K562 (cell line): ENCODE results near the gene PLCB3. TPM values are rescaled to one million over a fixed set of nuclear protein-coding genes. Genes with fewer than 3 reads are reported as not detected.

Source experiments
- ATF7 ChIP-seq: fragments of 450-650 bp; IDR thresholded peaks from 2 replicates; pipeline ENCODE4 v1.7.1; 2014; ENCODE audit warnings: mild to moderate bottlenecking, moderate library complexity
- BCL6 ChIP-seq: fragments of 250-450 bp; sonication (Bioruptor Pico); IDR thresholded peaks from 2 replicates; pipeline ENCODE4 v1.4.0; 2020
- BRF1 ChIP-seq: IDR thresholded peaks from 3 replicates; pipeline ENCODE4 v1.6.1; 2011; ENCODE audit warnings: borderline replicate concordance, mild to moderate bottlenecking; ENCODE audit not compliant: insufficient read length; ENCODE audit errors: extremely low read depth
- E2F3 ChIP-seq: fragments of 250-450 bp; sonication (Bioruptor Pico); IDR thresholded peaks from 2 replicates; pipeline ENCODE4 v1.4.0; 2020; ENCODE audit warnings: mild to moderate bottlenecking
- FOXJ3 ChIP-seq: sonication (generic); formaldehyde crosslinking; IDR thresholded peaks from 2 replicates; pipeline ENCODE4 v1.4.0; 2020; ENCODE audit warnings: mild to moderate bottlenecking, missing genetic modification reagents
- HDAC1 ChIP-seq, 2 experiments: fragments of 450-650 bp; IDR thresholded peaks; 2 replicates each; pipeline ENCODE4 v1.6.1; 2016 to 2017; ENCODE audit warnings: inconsistent platforms in 1 of 2, mild to moderate bottlenecking in 1 of 2, moderate library complexity in 1 of 2
- KLF10 ChIP-seq: fragments of 250-450 bp; sonication (Bioruptor Pico); IDR thresholded peaks from 2 replicates; pipeline ENCODE4 v1.6.1; 2021; ENCODE audit warnings: matching md5 sums
- PURB ChIP-seq: sonication (generic); formaldehyde crosslinking; IDR thresholded peaks from 2 replicates; pipeline ENCODE4 v1.9.0; 2021; ENCODE audit warnings: low read depth, mild to moderate bottlenecking, missing genetic modification reagents
- SETDB1 ChIP-seq: IDR thresholded peaks from one replicate; pipeline ENCODE4 v1.6.1; 2012; ENCODE audit warnings: low read length, control low read depth, inconsistent platforms
- SOX6 ChIP-seq: fragments of 450-650 bp; IDR thresholded peaks from 2 replicates; pipeline ENCODE4 v1.6.1; 2014; ENCODE audit warnings: mild to moderate bottlenecking
- ZNF324 ChIP-seq: fragments of 250-450 bp; sonication (Bioruptor Pico); IDR thresholded peaks from 2 replicates; pipeline ENCODE4 v1.4.0; 2020; ENCODE audit warnings: mild to moderate bottlenecking
- polyA plus RNA-seq, 8 experiments: library from polyadenylated mRNA; depleted of rRNA in 4 of 8; stranded (reverse) in 5 of 8; unstranded in 3 of 8; fragments of >200 nt; fragmentation: Nextera tagmentation in 2 of 8; fragmentation: Illumina TruSeq in 1 of 8; extraction: Ambion mirVana in 2 of 8; extraction: Trizol in 1 of 8; gene quantifications; 2 replicates each; pipeline versions ENCODE4 v1.2.1 to v1.2.3, GENCODE V29; 2011 to 2014; ENCODE audit warnings: inconsistent platforms in 1 of 8, missing spikeins in 1 of 8
- total RNA-seq, 7 experiments: library from RNA; depleted of rRNA in 6 of 7; stranded (reverse); fragments of >200 nt in 6 of 7; fragmentation: Illumina TruSeq in 2 of 7; extraction: Trizol in 2 of 7; gene quantifications; 2 replicates each; pipeline versions ENCODE4 v1.2.1 to v1.2.3, GENCODE V29; 2011 to 2021; ENCODE audit warnings: low replicate concordance in 1 of 7
- TF ChIP-seq, protein P1 (sequence below), 2 experiments: fragments of 250-450 bp in 1 of 2; fragments of 450-650 bp in 1 of 2; sonication (Bioruptor Pico) in 1 of 2; IDR thresholded peaks; 2 replicates each; pipeline versions ENCODE4 v1.6.1 to v1.8.0; 2016 to 2021; ENCODE audit warnings: mild to moderate bottlenecking in 2 of 2, moderate library complexity in 2 of 2, missing compliant biosample characterization in 1 of 2, missing genetic modification characterization in 1 of 2
- TF ChIP-seq, protein P2 (sequence below): fragments of 200-800 bp; sonication (Bioruptor generic); IDR thresholded peaks from 2 replicates; pipeline ENCODE4 v1.6.1; 2017; ENCODE audit warnings: missing genetic modification characterization, missing compliant biosample characterization
- TF ChIP-seq, protein P3 (sequence below), 2 experiments: IDR thresholded peaks in 1 of 2; conservative IDR thresholded peaks in 1 of 2; 2 replicates each; pipeline ENCODE4 v1.6.1; 2016; ENCODE audit warnings: low read depth in 2 of 2, mild to moderate bottlenecking in 1 of 2, missing compliant biosample characterization in 1 of 2, missing genetic modification characterization in 1 of 2, moderate library complexity in 1 of 2

The PLCB3 gene
- total and polyA plus RNA-seq, 9 of the 15 experiments (the other 6 are each of a cell fraction or from before 2014, with no cell fraction given): 0.31 to 44.8 (median 14.6) TPM

DNA sequence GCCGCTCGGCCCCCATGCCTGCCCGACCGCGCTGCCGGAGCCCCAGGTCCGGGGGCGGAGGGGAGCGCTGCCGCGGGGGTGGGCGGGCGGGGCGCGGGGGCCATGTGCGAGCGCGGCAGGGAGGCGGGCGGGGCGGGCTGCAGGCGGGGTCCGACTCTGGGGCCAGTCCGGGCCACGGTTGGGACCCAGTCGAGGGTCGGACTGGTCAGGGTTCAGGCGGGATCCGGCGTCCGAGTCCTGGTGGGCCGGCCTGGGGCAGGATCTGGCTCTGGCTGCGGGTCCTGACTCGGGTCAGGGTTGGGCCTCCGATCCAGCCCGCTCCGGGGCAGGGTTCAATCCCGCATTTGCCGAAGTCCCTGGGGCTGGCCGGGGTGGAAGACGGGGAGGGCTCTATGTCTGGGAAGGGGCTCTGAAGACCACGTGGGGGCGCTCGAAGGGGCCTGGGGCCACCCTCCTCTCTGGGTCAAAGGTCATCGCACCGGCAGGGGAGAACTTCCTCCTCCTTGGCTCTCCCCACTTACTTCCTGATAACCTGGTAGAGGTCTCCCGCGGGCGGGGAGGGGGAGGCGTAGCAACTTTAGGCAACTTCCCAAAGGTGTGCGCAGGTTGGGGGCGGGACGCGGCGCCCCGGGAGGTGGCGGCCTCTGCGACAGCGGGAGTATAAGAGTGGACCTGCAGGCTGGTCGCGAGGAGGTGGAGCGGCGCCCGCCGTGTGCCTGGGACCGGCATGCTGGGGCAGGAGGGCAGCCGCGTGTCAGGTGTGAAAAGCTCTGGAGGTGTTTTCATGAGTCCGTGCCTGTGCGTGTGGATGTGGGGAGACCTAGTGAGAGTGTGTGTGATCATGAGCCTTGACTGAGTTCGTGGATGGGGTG lies 54.6 kb downstream of the PLCB3 start (continued):
- TF ChIP-seq, protein P1, sequence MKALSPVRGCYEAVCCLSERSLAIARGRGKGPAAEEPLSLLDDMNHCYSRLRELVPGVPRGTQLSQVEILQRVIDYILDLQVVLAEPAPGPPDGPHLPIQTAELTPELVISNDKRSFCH (CRISPR knock-in tag; IDR thresholded peaks at IDR 0.05): no peak
- TF ChIP-seq, protein P1 (tag; IDR thresholded peaks at IDR 0.05): no peak
- TF ChIP-seq KLF10 (CRISPR knock-in tag) (no peak), HDAC1 (IDR thresholded peaks at IDR 0.05) (peak in 1 of 2 experiments; percentile 76; a peak in 2 of 4 replicates), ZNF324 (CRISPR knock-in tag) (no peak), BCL6 (no peak), FOXJ3 (no peak), BRF1 (no peak), PURB (CRISPR knock-in tag) (no peak), SOX6 (peak; percentile 19; the same call in 1 of the 2 replicates), SETDB1 (no peak), ATF7 (peak; percentile 53), E2F3 (CRISPR knock-in tag) (no peak)
- TF ChIP-seq, protein P2, sequence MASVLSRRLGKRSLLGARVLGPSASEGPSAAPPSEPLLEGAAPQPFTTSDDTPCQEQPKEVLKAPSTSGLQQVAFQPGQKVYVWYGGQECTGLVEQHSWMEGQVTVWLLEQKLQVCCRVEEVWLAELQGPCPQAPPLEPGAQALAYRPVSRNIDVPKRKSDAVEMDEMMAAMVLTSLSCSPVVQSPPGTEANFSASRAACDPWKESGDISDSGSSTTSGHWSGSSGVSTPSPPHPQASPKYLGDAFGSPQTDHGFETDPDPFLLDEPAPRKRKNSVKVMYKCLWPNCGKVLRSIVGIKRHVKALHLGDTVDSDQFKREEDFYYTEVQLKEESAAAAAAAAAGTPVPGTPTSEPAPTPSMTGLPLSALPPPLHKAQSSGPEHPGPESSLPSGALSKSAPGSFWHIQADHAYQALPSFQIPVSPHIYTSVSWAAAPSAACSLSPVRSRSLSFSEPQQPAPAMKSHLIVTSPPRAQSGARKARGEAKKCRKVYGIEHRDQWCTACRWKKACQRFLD (CRISPR knock-in tag): peak; percentile 88
- TF ChIP-seq, protein P3, sequence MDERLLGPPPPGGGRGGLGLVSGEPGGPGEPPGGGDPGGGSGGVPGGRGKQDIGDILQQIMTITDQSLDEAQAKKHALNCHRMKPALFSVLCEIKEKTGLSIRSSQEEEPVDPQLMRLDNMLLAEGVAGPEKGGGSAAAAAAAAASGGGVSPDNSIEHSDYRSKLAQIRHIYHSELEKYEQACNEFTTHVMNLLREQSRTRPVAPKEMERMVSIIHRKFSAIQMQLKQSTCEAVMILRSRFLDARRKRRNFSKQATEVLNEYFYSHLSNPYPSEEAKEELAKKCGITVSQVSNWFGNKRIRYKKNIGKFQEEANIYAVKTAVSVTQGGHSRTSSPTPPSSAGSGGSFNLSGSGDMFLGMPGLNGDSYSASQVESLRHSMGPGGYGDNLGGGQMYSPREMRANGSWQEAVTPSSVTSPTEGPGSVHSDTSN (CRISPR knock-in tag; IDR thresholded peaks at IDR 0.05; ENCODE audit: low read depth): no peak
- TF ChIP-seq, protein P3 (tag; conservative IDR thresholded peaks at IDR 0.05; ENCODE audit: low read depth): no peak
